SKM-1 (cell line): Measurements from ENCODE around the gene AP3B1.
"Not testable (repeated sequence)": the region's sequence is repeated elsewhere in the genome, so short reads cannot be mapped to it uniquely, and the experiment has no call there.

Source experiments
- DNase-seq: peaks from one replicate; lab custom pipeline; 2025; ENCODE audit not compliant: unreplicated experiment; lab: John Stamatoyannopoulos, UW

Gene AP3B1

DNA sequence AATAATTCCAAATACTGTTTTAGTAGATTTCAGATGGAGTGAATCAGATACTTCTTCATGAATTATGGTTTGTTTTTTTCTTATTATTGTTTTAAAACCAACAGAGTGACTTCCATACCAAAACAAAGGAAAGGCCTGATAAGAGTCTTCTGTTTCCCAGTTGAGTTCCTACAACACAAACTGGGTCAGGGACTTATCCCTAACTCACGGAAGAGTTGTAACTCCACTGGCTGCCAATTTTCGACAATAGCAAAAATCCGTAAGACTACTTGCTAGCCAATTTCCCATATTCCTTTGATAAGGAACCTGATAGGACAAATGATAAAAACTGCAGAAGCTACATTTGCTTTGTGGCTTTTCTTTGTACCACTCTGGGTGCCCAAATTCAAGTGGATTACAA, 219.2 kb downstream of the AP3B1 start:
- no peak for DNase-seq

DNA sequence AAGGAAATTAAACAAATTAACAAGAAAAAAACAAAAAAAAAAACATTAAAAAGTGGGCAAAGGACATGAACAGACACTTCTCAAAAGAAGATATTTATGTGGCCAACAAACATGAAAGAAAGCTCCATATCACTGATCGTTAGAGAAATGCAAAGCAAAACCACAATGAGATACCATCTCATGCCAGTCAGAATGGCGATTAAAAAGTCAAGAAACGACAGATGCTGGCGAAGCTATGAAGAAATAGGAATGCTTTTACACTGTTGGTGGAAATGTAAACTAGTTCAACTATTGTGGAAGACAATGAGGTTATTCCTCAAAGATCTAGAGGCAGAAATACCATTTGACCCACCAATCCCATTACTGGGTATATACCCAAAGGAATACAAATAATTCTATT, 223.8 kb downstream of the AP3B1 start:
- DNase-seq: not testable (repeated sequence)

DNA sequence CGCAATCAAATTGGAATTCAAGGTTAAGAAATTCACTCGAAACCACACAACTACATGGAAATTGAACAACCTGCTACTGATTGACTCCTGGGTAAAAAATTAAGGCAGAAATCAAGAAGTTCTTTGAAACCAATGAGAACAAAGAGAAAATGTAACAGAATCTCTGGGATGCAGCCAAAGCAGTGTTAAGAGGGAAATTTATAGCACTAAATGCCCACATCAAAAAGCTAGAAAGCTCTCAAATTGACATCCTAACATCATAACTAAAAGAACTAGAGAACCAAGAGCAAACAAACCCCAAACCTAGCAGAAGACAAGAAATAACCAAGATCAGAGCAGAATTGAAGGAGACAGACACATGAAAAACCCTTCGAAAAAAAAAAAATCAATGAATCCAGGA, 226.9 kb downstream of the AP3B1 start:
- DNase-seq: not testable (repeated sequence)

DNA sequence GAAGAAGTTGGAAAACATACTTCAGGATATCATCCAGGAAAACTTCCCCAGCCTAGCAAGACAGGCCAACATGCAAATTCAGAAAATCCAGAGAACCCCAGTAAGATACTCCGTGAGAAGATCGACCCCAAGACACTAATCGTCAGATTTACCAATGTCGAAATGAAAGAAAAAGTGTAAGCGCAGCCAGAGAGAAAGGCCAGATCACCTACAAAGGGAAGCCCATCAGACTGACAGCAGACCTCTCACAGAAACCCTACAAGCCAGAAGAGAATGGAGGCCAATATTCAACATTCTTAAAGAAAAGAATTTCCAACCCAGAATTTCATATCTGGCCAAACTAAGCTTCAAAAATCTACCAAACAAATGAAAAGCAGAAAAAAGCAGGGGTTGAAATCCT, 227.8 kb downstream of the AP3B1 start:
- DNase-seq: not testable (repeated sequence)

DNA sequence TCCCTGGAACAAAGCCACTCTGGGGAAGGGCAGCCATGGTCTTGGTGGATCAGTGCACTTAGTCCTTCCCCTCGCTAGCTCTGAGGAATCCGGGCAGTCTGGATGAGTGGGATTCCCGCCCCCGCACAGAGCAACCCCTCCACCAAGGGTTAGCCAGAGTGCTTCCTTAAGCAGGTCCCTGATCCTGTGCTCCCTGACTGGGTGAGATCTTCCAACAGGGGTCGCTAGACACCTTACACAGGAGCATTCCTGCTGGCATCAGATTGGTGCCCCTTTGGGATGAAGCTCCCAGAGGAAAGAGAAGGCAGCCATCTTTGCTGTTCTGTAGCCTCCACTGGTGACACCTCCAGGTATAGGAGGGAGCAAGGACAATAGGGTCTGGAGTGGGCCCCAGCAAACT, 228.8 kb downstream of the AP3B1 start:
- DNase-seq: no peak

DNA sequence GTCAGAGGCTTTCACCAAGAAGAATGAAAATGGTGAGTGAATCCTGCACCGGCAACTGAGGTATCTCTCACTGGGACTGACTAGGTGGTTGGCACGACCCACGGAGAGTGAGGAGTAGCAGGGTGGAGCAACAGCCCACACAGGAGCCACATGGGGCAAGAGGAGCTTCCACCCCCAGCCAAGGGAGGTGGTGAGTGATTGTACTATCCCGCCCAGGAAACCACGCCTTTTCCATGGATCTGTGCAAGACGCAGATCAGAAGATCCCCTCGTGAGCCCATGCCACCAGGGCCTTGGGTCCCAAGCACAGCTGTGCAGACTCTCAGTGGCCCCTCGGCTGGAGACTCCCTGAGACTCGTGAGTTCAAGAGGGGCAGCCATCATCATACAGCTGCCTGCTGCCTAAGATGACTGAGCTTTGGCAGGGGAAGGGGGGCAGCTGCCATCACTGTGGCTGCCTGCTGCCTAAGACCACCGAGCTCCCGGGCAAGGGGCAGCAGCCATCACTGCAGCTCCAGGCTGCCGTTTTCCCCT, 229.5 kb downstream of the AP3B1 start:
- no peak for DNase-seq

DNA sequence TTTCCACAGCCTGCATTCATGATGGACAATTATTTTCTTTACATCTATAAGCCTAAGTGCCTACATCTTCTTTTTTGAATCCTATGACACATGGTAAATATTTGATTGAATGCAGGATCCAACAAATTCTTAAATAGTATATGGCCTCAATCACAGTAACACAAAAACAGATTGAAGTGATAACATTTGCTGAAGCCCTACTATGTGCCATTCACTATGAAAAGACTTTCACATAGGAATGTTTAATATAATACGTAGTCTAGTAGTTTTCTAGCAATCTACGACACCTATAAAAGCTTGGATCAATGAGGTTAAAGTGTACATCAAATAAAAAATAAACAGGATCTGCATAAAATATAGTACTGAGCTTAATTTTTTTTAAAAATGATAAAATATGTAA, 231.0 kb downstream of the AP3B1 start:
- no peak for DNase-seq

DNA sequence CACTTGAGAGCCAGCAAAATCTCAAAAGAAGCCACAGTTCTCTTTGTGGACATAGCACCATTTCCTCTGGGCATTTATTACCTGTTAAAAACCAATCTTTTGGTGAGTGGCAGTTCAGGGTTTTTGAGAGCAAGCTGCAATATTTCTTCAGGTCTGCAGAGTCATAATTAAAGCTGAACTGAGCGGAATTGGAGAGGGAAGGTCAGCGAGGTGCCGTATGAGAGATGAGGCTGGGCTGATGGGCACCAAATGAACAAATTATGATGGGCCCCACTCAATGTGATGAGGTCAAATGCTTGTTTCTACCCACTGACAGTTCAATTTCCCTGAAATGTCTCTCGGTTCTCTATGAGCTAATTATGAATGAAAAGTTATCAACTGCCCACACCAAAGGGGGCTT, 231.9 kb downstream of the AP3B1 start:
- no peak for DNase-seq

DNA sequence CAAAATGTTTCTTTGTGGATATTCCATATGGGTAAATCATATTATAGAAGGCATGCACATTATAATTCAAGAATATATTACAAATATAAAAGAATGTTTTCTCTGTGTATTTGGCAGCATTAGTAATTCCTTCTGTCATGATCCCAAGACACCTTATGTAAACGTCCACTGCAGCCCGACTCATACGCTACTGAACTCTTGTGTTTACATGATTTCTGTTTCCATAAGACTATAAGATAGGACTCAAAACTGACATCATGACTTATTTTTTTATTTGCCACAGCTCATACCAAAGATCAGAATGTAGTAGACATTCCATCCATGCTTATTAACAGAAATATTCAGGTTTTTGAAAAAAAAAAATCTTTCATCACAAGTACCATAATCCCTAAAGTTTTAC, 234.1 kb downstream of the AP3B1 start:
- no peak for DNase-seq

DNA sequence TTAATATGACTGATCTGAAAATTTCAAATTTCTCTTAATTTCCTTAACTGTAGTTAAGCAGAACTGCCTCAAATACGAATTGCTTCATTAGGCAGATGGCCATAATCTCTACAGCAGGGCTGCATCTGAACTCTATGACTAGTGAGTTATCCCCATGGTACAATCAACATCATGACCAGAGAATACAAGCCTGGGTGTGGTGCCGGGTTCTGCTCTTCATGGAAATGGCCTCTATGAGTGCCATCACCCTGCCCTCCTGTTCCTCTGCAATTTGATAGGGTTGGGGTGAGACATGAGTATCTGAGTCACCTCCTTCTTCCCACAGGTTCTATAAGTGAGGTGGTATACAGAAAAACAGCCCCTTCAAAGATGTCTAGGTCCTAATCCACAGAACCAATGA, 235.9 kb downstream of the AP3B1 start:
- no peak for DNase-seq

DNA sequence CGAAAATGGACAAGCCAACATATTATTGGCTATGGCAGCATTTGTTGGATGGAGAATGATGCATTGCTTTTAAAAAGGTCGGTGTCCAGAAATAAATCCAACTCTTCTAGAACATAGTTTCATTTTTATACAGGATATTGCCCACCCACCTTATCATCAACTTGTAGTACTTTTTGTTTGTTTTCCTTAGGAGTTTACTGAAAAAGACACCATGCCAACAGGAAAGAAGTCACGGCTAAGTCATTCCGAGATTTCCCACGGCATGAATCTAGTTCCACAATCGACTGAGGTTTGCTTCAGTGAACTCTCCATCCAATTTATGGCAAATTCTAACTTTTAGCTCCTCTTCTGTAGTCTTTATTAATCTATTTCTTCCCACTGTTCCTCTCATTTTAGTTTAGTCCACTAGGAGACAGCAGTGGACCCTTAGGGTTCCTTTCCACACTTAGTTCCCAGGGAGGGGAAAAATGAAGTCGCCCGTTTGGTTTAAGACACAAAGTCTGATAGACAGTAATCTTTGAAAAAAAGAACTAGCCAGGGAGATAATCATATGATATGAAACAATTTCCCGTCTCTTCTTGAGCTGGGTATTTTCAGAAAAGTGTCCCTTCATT, 237.5 kb downstream of the AP3B1 start:
- DNase-seq: no peak

DNA sequence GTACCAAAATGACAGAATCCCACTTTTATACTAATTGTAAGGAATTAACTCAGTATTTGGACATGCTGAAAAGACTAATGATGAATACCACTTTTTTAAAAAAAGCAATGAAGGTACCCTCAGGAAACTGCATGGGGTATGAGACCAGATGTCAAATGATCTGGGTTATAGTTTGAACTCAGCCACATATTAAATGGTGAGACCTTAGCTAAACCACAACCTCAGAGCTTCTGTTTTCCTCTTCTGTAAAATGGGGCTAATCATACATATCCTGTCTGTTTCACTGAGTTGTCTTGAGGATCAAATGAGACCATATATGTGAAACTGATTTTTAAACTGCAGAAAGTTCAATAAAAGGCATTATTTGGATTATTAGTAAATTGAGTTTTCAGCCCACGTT, 238.4 kb downstream of the AP3B1 start:
- DNase-seq: no peak

DNA sequence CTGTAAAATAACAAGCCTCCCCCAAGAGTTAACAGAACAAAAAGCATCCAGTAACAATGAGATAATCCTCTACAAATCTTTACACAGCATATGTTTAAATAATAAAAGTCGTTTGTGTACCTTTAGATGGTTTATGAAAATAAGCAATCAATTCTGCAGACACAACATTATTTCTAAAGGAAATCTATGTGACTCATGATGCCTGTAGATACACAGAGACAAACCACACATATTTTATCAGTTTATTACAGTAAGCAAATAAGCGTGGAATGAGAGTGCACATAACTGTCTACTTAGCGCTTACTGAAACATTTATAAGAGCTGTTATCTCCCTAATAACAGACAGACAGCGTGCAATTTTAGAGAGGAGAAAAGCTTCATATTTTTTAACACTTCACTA, 243.6 kb downstream of the AP3B1 start:
- DNase-seq: no peak

DNA sequence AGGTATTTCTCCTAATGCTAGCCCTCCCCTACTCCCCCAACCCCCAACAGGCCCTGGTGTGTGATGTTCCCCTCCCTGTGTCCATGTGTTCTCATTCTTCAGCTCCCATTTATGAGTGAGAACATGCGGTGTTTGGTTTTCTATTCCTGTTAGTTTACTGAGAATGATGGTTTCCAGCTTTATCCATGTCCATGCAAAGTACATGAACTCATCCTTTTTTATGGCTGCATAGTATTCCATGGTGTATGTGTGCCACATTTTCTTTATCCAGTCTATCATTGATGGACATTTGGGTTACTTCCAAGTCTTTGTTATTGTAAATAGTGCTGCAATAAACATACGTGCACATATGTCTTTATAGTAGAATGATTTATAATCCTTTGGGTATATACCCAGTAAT, 247.7 kb downstream of the AP3B1 start:
- DNase-seq: not testable (repeated sequence)

DNA sequence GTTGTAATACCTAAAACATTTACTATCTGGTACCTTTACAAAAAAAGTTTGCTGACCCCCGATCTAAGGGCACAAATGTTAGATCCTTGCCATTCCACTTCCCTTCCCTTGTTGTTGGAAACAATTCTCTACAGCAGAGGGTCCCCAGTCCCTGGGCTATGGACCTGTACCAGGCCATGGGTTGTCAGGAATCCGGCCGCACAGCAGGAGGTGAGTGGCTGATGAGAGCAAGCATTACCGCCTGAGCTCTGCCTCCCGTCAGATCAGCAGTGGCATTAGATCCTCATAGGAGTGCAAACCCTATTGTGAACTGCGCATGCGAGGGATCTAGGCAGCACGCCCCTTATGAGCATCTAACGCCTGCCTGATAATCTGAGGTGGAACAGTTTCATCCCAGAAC, 248.5 kb downstream of the AP3B1 start:
- no peak for DNase-seq

DNA sequence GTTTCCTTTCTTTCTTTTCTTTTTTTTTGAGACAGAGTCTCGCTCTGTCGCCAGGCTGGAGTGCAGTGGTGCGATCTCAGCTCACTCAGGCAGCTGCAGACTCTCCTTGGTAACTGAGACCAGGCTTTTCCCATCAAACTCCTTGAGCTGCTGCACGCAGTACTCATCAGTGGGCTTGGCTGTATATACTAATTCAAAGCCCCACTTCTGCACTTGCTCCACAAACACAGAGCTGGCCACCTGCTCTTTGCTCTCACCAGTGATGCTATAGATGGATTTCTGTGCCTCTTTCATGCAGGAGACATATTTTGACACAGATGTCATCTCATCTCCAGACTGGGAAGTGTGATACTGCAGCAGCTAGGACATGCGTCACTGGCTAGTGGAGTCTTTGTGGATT, 252.7 kb downstream of the AP3B1 start:
- no peak for DNase-seq

DNA sequence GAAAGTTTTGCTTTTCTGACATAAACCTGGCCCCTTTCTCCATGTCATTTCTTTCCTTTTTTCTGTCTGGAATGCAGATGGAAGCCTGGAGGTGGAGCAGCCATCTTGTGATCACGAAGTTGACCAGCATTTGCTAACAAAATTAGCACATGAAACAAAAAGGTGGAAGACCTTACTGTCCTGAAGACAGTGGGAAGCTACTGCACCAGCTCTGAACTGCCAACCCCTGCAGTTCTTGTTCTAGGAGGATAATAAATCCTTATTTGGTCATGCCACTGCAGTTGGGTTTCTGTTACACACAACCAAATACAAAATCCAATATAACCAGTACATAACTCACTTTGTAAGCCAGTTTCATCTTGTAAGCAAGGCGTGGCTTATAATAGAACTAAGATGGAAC, 269.0 kb downstream of the AP3B1 start:
- no peak for DNase-seq

DNA sequence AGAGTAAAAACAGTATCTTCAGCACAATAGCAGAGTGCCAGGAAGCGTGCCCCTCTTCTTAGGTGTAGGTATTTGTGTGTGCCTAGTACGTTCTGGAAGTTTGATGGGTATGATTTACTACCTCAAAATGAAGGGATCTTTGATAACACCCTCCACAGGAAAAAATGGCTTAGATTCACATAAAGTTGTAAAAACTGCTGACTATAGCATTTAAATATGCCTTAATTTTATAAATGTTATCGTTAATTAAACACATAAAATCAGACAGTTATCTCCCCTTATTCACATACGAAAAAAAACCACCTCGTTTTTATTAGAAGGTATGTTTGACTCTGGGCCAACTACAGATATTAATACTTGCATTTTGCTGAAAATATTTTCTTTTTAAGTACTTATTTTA, 274.8 kb downstream of the AP3B1 start:
- no peak for DNase-seq

DNA sequence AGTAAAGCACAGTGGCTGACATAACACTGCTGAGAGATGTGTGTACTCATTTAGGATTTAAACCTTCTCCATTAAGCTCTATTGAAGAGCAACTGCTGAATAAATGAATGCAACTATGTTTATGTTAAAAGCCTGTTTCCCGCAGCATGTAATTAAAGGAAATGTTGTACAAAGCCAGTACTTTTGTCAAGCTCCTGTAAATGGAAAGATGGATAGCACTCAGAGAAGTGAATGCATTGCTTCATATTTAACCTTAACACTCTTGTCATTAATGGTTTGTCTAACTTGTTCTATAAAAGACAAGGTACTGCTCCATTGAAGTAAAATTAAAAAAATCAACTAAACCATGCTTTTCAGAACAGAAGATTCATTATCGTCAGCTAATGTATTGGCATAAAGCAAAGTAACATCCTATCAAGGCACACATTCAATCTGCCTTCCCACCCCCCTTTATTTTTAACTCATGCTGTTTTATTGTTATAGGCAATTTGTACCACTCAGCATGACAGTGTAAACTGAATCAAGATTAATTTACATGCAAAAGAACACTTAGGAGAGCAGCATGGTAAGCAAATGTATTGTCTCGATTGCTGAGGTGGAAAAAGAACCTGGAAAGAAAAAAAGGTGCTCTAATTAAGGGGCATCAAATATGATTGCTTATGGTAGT, 277.5 kb downstream of the AP3B1 start:
- no peak for DNase-seq

DNA sequence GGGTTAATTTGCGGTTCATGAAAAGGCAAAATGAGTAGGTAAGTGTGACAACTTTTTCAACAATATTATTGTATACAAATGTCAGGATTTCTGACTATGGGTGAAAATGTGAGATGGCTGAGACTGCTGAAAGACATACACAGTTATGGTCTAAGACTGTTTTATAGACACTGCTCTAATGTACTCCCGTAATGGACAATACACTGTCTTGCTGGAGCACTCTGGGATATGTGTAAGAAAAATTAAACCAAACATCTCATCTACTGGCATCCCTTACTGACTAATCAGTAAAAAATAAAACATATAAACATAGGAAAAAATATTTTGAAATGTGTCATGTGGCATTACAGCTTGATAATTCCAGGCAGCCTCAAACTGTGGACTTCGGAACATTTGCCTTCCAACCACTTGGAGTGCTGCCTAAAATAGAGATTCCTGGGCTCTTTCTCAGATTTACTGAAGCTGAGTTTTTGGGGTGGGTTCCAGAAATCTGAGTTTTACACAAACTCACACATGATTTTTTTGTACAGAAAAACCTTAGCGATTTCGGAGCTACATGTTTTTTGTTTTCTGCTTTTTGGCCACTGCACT, 284.5 kb downstream of the AP3B1 start:
- DNase-seq: no peak

DNA sequence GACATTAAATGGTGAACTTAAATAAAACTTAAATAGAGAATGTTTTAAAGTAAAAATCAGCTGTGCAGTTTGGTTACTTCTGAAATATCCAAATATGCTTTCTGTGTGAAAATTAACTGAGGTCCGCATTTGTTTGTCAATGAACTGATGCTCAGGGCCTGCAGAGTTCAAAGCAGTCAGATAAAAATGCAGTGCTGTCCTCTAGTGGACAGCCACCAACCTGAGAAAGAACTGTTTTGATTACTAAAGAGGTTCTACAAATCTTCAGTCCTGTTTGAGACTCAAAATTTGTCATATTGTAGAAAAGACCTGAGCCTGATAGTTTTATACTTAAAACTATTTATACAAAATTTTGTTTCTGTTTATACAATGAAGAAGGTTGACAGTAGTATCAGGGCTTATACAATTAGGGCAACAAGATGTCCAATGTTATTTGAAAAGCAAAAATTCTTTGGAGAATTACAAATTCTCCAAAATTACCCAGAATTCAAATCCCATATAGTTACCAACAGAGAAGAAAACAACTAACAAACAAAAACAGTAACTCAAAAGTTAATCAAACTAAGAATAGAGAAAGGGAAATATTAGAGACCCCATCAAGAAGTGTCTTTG, 286.0 kb downstream of the AP3B1 start:
- DNase-seq: no peak

DNA sequence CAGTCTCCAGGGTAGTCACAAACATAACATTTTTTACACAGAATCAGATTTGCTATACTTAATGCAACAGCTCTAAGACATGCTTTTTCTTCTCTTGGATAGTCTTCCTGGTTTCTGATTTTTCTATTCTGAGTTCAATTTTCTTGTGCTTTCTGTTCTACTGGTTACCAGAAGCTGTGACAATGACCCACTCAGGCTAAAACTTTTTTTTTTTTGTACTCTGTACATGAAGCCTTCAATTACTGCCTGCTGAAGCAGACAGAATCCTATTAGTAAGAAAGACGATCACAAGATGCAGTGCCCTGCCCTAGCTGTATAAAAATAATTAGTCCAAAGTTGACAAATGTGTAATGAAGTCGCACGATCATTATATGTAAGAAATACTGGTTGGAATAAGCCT, 287.3 kb downstream of the AP3B1 start:
- no peak for DNase-seq
